Loucy (cell line): ENCODE data around the gene RUNX2.
A peak's percentile ranks its signal among the peaks of the same experiment; 100 is the strongest.

Experiments used
- H2AFZ ChIP-seq: fragments of 200-600 bp; sonication (generic); 2 replicates; pipeline ENCODE4 v1.6.0; 2016; ENCODE audit warnings: antibody characterized with exemption, mild to moderate bottlenecking, low read length, moderate library complexity
- H3F3A ChIP-seq: fragments of 200-600 bp; 2 replicates; pipeline ENCODE4 v1.6.0; 2016; ENCODE audit warnings: antibody characterized with exemption, low read depth, mild to moderate bottlenecking
- H3K27me3 ChIP-seq: fragments of 200-600 bp; sonication (generic); 2 replicates; pipeline ENCODE4 v1.6.1; 2014; ENCODE audit warnings: low read length, mild to moderate bottlenecking; ENCODE audit not compliant: insufficient read depth, poor library complexity, severe bottlenecking
- H3K36me3 ChIP-seq: fragments of 200-600 bp; sonication (generic); 2 replicates; pipeline ENCODE4 v1.6.1; 2016; ENCODE audit warnings: low read length; ENCODE audit not compliant: insufficient read depth
- H3K4me1 ChIP-seq: fragments of 200-600 bp; sonication (generic); 2 replicates; pipeline ENCODE4 v1.5.1; 2014; ENCODE audit warnings: low read length, mild to moderate bottlenecking; ENCODE audit not compliant: insufficient read depth, poor library complexity, severe bottlenecking
- H3K4me2 ChIP-seq: fragments of 200-600 bp; sonication (generic); 2 replicates; pipeline ENCODE4 v1.6.0; 2014; ENCODE audit warnings: antibody characterized with exemption, low read length, low read depth, mild to moderate bottlenecking; ENCODE audit not compliant: poor library complexity, severe bottlenecking
- H3K4me3 ChIP-seq: fragments of 200-600 bp; sonication (generic); 2 replicates; pipeline ENCODE4 v1.5.1; 2014; ENCODE audit warnings: low read length, mild to moderate bottlenecking, mixed read lengths; ENCODE audit not compliant: poor library complexity, severe bottlenecking
- H3K79me2 ChIP-seq: fragments of 200-600 bp; sonication (generic); 2 replicates; pipeline ENCODE4 v1.6.1; 2014; ENCODE audit warnings: low read length; ENCODE audit not compliant: insufficient read depth
- H3K9ac ChIP-seq: fragments of 200-600 bp; sonication (generic); 2 replicates; pipeline ENCODE4 v1.6.0; 2014; ENCODE audit warnings: mild to moderate bottlenecking, low read depth, low read length, moderate library complexity; ENCODE audit not compliant: poor library complexity, severe bottlenecking
- H3K9me2 ChIP-seq: fragments of 200-600 bp; sonication (generic); replicated peaks from 2 replicates; pipeline ENCODE4 v1.6.1; 2016; ENCODE audit warnings: low read depth, low read length, mixed read lengths
- H3K9me3 ChIP-seq: fragments of 200-600 bp; sonication (generic); 2 replicates; pipeline ENCODE4 v1.6.1; 2014; ENCODE audit warnings: mild to moderate bottlenecking, antibody characterized with exemption, low read length, low read depth; ENCODE audit not compliant: insufficient read depth
- H4K20me1 ChIP-seq: fragments of 200-600 bp; sonication (generic); 2 replicates; pipeline ENCODE4 v1.6.0; 2014; ENCODE audit warnings: antibody characterized with exemption, low read length, mild to moderate bottlenecking; ENCODE audit not compliant: insufficient read depth, poor library complexity, severe bottlenecking
- CTCF ChIP-seq: fragments of 200-600 bp; sonication (generic); conservative IDR thresholded peaks from 2 replicates; pipeline ENCODE4 v1.5.1; 2014; ENCODE audit warnings: mild to moderate bottlenecking, antibody characterized with exemption, low read length
- EZH2phosphoT487 ChIP-seq: fragments of 200-600 bp; IDR thresholded peaks from 2 replicates; pipeline ENCODE4 v1.6.1; 2018; ENCODE audit warnings: antibody characterized with exemption, mild to moderate bottlenecking, moderate library complexity, borderline replicate concordance

The RUNX2 gene

GRCh38 chr6:45521226-45521625 lies 193.1 kb downstream of the RUNX2 start:
- H3K9ac ChIP-seq = peak overlapping the region; percentile 3
- no peak overlapping the region for H2AFZ ChIP-seq
- peaks cover 37% of the 10 kb centered on the region; the same call in 1 of the 2 replicates for H3K36me3 ChIP-seq
- no peaks in the 10 kb centered on the region for H3K27me3 ChIP-seq
- TF ChIP-seq EZH2phosphoT487 (no peak), CTCF (no peak)
- no peak overlapping the region for H3K4me3 ChIP-seq
- no peaks in the 10 kb centered on the region for H4K20me1 ChIP-seq
- H3K4me2 ChIP-seq = peak overlapping the region; percentile 12
- no peaks in the 10 kb centered on the region for H3K9me3 ChIP-seq
- H3K79me2 ChIP-seq = peaks cover 6% of the 10 kb centered on the region; the same call in 1 of the 2 replicates
- H3K9me2 ChIP-seq = no peaks in the 10 kb centered on the region
- H3K4me1 ChIP-seq = peaks cover 39% of the 10 kb centered on the region
- no peaks in the 10 kb centered on the region for H3F3A ChIP-seq

GRCh38 chr6:45522486-45522885 lies 194.4 kb downstream of the RUNX2 start:
- H3F3A ChIP-seq = no peaks in the 10 kb centered on the region
- H3K9ac ChIP-seq = no peak overlapping the region
- peaks cover 5% of the 10 kb centered on the region; the same call in 1 of the 2 replicates for H3K9me3 ChIP-seq
- peaks cover 6% of the 10 kb centered on the region; the same call in 1 of the 2 replicates for H3K79me2 ChIP-seq
- TF ChIP-seq CTCF = no peak
- no peak for TF ChIP-seq EZH2phosphoT487
- H3K27me3 ChIP-seq = no peaks in the 10 kb centered on the region
- no peak overlapping the region for H3K4me3 ChIP-seq
- H2AFZ ChIP-seq = no peak overlapping the region
- H3K4me2 ChIP-seq = no peak overlapping the region
- H4K20me1 ChIP-seq = no peaks in the 10 kb centered on the region
- H3K4me1 ChIP-seq = peaks cover 33% of the 10 kb centered on the region
- no peaks in the 10 kb centered on the region for H3K9me2 ChIP-seq
- H3K36me3 ChIP-seq = peaks cover 45% of the 10 kb centered on the region; the same call in 1 of the 2 replicates

- Histone ChIP-seq H3K9me3 (peaks cover 9% of the 10 kb centered on the region; the same call in 1 of the 2 replicates), H3K4me2 (no peak overlapping the region), H3K79me2 (no peaks in the 10 kb centered on the region), H3K4me1 (peaks cover 7% of the 10 kb centered on the region), H3K36me3 (peaks cover 54% of the 10 kb centered on the region; the same call in 1 of the 2 replicates), H3F3A (no peaks in the 10 kb centered on the region), H4K20me1 (no peaks in the 10 kb centered on the region), H3K27me3 (no peaks in the 10 kb centered on the region), H2AFZ (no peak overlapping the region), H3K9ac (no peak overlapping the region), H3K4me3 (no peak overlapping the region), H3K9me2 (no peaks in the 10 kb centered on the region)
- TF ChIP-seq CTCF (no peak), EZH2phosphoT487 (no peak)
Measured at GRCh38 chr6:45527210-45527609, 199.1 kb downstream of the RUNX2 start.
